Camera-type eye (tissue), 1 donor: ENCODE results near the gene PIK3C3. TPM values are rescaled to one million over a fixed set of nuclear protein-coding genes. Genes with fewer than 3 reads are reported as not detected.

Source experiments
- total RNA-seq: library from RNA; depleted of rRNA; stranded (reverse); fragments of >200 nt; gene quantifications from one replicate; pipeline ENCODE4 v1.2.3, GENCODE V29; 2014

Gene PIK3C3
- 102 TPM for total RNA-seq

GRCh38 chr18:41954827-41955613, at the start of gene PIK3C3:
TSS of gene PIK3C3 (plus strand) at chr18:41955234. CDS start at chr18:41955292, 58 bp downstream.

